Stomach smooth muscle (tissue), 2 donors: ENCODE measurements around the gene SLX9.
"Not testable (repeated sequence)": the region's sequence is repeated elsewhere in the genome, so short reads cannot be mapped to it uniquely, and the experiment has no call there.

Experiments used
- H3K27ac ChIP-seq: one replicate; pipeline ENCODE4 v1.7.0; 2013; ENCODE audit warnings: mild to moderate bottlenecking, low read length, inconsistent platforms
- H3K27me3 ChIP-seq, 2 donors: one replicate each; pipeline ENCODE4 v1.7.0; 2013; ENCODE audit warnings: low read length in 2 of 2; ENCODE audit not compliant: insufficient read depth in 2 of 2, control insufficient read depth in 1 of 2
- H3K36me3 ChIP-seq, 2 donors: one replicate each; pipeline ENCODE4 v1.7.0; 2013; ENCODE audit warnings: low read length in 2 of 2; ENCODE audit not compliant: control insufficient read depth in 2 of 2, insufficient read depth in 2 of 2
- H3K4me1 ChIP-seq: one replicate; pipeline ENCODE4 v1.7.0; 2013; ENCODE audit warnings: low read length; ENCODE audit not compliant: control insufficient read depth, insufficient read depth
- H3K4me3 ChIP-seq, 2 donors: one replicate each; pipeline ENCODE4 v1.7.0; 2013; ENCODE audit warnings: low read length in 2 of 2
- H3K9ac ChIP-seq, 2 donors: one replicate each; pipeline ENCODE4 v1.7.0; 2013; ENCODE audit warnings: low read length in 2 of 2, mild to moderate bottlenecking in 1 of 2
- H3K9me3 ChIP-seq, 2 donors: one replicate each; pipeline ENCODE4 v1.7.0; 2013; ENCODE audit warnings: low read length in 2 of 2; ENCODE audit not compliant: control insufficient read depth in 2 of 2
- donor health status: healthy.
- donor health status: Pancreatic carcinoma.

The SLX9 gene

GRCh38 chr21:44974676-44975075, 34.8 kb downstream of the SLX9 start:
- peaks cover 0 to 15% of the 10 kb centered on the region in 2 donors for H3K36me3 ChIP-seq
- H3K27ac ChIP-seq = no peak overlapping the region
- H3K4me3 ChIP-seq = no peak overlapping the region
- H3K4me1 ChIP-seq = peaks cover 13% of the 10 kb centered on the region
- H3K9ac ChIP-seq = no peak overlapping the region
- H3K9me3 ChIP-seq = no peaks in the 10 kb centered on the region
- no peaks in the 10 kb centered on the region for H3K27me3 ChIP-seq

- no peak overlapping the region for H3K27ac ChIP-seq
- no peak overlapping the region for H3K9ac ChIP-seq
- H3K4me1 ChIP-seq = peaks cover 4% of the 10 kb centered on the region
- no peaks in the 10 kb centered on the region for H3K27me3 ChIP-seq
- H3K9me3 ChIP-seq = no peaks in the 10 kb centered on the region
- no peak overlapping the region for H3K4me3 ChIP-seq
- H3K36me3 ChIP-seq = peaks cover 0 to 13% of the 10 kb centered on the region in 2 donors
Observed at GRCh38 chr21:44975720-44976555, 36.1 kb downstream of the SLX9 start.

GRCh38 chr21:44976556-44977393, 36.9 kb downstream of the SLX9 start:
- H3K36me3 ChIP-seq = peaks cover 0 to 13% of the 10 kb centered on the region in 2 donors
- not testable (repeated sequence) for H3K27ac ChIP-seq, H3K4me3 ChIP-seq, H3K27me3 ChIP-seq, H3K9ac ChIP-seq, H3K4me1 ChIP-seq, H3K9me3 ChIP-seq

DNA sequence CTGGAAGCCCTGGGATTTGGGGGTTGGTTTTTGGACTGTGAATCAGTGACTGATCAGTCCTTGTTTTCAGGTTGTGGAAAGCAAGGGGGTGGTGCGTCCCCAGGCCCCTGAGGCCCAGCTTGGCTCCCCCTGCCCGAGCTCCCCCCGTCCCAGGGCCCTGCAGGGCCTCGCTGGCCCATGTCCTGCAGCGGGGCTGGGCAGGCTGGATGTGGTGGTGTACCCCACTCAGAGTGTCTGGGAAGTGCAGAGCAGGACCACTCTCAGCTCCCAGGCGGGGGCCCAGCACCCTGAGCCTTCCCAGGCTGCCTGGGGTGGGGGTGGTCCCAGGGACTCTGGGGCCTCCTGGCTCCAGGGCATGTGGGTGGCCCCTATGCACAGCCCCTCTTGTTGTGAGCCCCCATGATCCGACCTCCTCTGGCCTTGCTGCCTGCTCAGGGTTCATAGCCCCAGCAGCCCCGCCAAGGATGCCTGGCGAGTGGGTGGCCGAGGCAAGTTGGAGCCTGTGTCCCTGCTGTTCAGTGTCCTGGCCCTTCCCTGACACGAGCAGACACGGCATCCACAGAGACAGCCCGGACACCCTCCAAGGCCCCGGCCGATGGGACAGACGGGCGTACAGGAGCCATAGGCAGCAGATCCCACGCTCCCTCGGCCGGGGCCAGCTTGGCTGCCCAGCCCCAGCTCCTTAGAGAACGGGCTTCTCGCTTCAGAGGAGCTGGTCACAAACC, 37.9 kb downstream of the SLX9 start:
- Histone ChIP-seq H3K9me3 (no peaks in the 10 kb centered on the region), H3K27ac (no peak overlapping the region), H3K4me3 (no peak overlapping the region), H3K27me3 (no peaks in the 10 kb centered on the region), H3K9ac (no peak overlapping the region), H3K36me3 (peaks cover 0 to 9% of the 10 kb centered on the region in 2 donors), H3K4me1 (peaks cover under 1% of the 10 kb centered on the region)

DNA sequence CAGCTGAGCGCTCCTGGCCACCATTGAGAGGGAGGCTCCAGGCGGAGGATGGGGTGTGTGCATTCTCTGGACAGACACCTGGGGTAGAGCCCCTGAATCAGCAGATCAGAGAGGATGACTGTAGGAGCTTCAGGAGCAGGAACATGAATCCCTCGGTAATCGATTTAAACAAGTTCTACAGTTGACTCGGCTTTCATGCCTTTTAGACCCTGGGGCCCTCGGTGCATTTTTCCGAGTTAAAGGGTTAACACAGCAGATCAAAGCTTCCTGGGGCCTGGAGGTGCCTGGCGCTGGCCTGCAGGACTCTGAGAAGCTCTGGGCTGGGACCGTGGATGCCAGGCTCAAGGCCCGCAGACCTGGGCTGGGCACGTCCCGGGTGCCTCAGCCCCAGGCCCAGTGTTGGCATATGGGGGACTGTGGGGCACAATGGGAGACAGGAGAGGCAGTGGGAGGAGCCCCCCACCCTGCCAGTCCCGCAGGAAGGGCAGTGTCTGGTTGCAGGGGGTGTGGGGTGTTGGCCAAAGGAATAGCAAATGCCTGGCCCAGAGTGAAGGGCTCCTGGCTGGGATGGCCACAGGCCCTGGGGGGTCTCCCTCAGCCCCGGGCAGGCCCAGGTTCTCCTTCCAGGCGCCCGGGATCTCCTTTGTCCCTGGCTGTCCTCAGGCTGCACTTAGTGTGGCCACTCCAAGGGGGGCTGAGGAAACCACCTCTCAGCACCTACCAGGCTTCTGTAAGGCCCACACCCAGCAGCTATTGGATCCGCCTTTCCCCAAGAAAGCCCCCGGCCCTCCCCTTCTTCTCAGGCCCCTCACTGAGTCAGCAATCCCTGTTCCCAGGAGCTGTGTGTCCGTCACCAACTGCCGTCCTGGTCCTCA, 40.1 kb downstream of the SLX9 start:
- no peaks in the 10 kb centered on the region for H3K4me1 ChIP-seq
- H3K27ac ChIP-seq = no peak overlapping the region

GRCh38 chr21:44980562-44981489, 41.0 kb downstream of the SLX9 start:
- Histone ChIP-seq H3K27ac (no peak overlapping the region), H3K4me3 (no peak overlapping the region), H3K27me3 (no peaks in the 10 kb centered on the region), H3K36me3 (no peaks in the 10 kb centered on the region), H3K9ac (no peak overlapping the region), H3K9me3 (no peaks in the 10 kb centered on the region), H3K4me1 (peaks cover 4% of the 10 kb centered on the region)

More for the DNA sequence above, 40.1 kb downstream of the SLX9 start:
- no peaks in the 10 kb centered on the region for H3K9me3 ChIP-seq
- H3K27me3 ChIP-seq = no peaks in the 10 kb centered on the region
- no peak overlapping the region for H3K4me3 ChIP-seq
- no peak overlapping the region for H3K9ac ChIP-seq
- H3K36me3 ChIP-seq = no peaks in the 10 kb centered on the region

DNA sequence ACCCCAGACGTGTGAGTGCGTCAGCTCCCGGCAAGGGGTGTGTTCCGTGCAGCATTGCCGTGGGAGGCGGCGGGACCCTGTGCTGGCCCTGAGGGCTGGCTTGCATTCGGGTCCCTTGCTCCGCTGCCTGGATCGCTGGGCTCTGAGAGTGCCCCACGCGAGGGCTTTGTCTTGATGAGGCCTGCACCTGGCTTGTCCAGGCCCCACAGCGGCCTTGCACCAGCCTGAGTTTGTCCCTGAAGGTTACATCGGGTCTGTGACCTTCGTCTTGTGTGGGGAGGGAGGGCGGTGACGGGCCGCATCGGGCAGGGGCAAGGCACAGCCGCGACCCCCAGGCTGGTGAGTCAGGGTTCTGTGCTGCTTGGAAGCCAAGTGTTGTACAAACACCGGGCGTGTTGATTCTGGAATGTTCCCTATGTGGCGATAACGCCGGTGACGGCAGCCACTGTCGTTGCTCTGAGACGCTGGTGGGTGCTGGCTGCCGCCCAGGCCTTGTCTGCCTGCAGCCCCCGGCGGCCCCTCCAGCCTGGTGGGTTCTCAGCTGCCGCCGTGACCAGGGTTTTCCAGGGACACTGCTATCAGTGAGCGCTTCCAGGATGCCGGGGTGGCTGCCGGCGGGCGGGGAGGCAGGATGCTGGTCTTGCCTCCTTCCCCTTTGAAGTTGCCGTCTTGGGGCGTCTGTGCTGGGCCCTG, 42.9 kb downstream of the SLX9 start:
- Histone ChIP-seq H3K36me3 (no peaks in the 10 kb centered on the region), H3K9ac (no peak overlapping the region), H3K9me3 (no peaks in the 10 kb centered on the region), H3K27me3 (no peaks in the 10 kb centered on the region), H3K4me1 (peaks cover 19% of the 10 kb centered on the region), H3K4me3 (no peak overlapping the region), H3K27ac (no peak overlapping the region)

DNA sequence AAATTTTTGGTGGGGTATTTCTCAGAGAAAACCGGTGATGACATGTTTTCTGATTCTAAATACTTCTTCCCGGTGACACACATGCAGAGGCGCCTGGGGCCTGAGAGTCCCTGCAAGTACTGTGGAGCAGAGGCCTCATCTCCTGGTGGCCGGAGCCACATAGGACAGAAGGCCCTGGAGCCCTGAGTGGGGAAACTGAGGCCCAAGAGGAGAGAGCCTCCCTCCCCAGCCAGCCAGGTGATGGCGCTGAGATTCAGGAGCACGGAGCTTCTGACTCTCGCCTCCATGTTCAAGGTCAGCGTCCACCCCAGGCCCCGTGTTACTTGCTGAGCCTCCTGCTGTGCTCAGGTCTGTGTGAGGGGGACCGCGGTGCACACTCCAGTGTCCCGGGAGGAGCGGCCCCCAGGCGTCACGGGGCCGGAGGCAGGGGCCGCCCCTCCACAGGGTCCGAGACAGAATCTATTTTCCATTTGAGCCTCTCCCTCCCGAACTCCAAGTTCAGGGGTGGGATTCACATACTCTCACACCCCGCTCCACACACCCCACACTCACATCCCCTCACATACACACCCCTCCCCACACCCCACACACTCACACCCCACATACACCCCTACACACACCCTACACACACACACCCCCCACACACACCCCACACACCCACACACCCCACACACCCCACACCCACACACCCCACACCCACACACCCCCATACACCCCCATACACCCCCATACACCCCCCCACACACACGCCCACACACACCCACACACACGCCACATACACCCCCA, 43.8 kb downstream of the SLX9 start:
- peaks cover 28% of the 10 kb centered on the region for H3K4me1 ChIP-seq
- no peaks in the 10 kb centered on the region for H3K36me3 ChIP-seq
- no peak overlapping the region for H3K9ac ChIP-seq
- no peaks in the 10 kb centered on the region for H3K9me3 ChIP-seq
- no peak overlapping the region for H3K27ac ChIP-seq
- no peaks in the 10 kb centered on the region for H3K27me3 ChIP-seq
- no peak overlapping the region for H3K4me3 ChIP-seq
